ENCODE measurements around the gene TMPRSS9. TPM values are rescaled to one million over a fixed set of nuclear protein-coding genes. Genes with fewer than 3 reads are reported as not detected.

The TMPRSS9 gene
- total RNA-seq, 3 donors from 2014 or later (not counting 1 experiment from before 2014, with no cell fraction given) = not detected

DNA sequence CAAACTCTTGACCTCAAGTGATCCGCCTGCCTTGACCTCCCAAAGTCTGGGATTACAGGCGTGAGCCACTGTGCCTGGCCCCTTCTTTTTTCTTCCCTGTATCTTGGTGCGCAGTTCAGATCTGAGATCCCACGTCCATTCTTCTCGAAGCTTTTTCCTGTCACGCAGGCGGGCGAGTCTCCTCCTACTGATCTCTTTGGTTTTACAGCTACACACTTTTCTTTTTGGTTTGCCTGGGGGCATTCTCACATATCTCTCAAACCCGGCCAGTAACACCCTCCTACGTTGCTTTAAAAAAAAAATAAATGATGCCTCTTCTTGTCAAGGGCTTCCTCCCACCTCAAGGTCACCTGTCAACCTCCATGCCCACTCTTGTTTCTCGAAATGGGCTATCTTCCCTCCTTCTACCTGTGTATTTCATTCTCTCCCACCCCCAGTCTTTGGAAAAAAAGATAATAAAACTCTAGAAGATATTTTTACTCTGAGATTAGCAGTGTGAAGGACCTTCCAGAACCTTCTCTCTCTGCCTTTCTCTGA lies 12.1 kb downstream of the TMPRSS9 start:
- DNase-seq = no peak
- peaks cover 5 to 11% of the 10 kb centered on the region in 2 donors for H3K27me3 Mint-ChIP-seq (ENCODE audit: low read depth in 2 of 2)

DNA sequence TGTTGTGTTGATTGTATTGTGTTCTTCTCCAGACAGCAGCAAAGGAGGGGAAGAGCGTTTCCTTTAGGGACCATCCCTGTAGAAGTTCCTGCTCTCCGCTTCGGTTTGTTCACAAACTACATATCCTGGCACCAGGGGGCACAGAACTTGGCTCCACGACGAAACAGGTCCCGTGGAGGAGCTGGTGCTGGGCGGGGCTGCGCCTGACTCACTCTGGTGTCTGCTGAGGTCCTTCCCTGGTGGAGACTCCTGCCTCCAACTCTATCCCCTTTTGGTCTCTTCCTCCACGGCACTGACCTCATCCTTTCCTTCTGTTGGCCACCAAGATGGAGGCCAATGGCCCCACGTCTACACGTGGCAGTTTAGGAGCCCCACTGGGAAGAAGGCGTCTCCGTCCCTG lies 14.7 kb downstream of the TMPRSS9 start:
- Mint-ChIP-seq H3K36me3 (no peaks in the 10 kb centered on the region), H3K9me3 (peaks cover 2% of the 10 kb centered on the region in 2 donors), H3K27ac (no peak overlapping the region), H3K4me3 (no peak overlapping the region), H3K27me3 (ENCODE audit: low read depth in 2 of 2) (peaks cover 5 to 12% of the 10 kb centered on the region in 2 donors), H3K4me1 (no peaks in the 10 kb centered on the region)
- H3K4me3 ChIP-seq (ENCODE audit: low read length) = no peak overlapping the region
- H3K27me3 ChIP-seq (ENCODE audit: control insufficient read depth, insufficient read depth, low read length) = no peaks in the 10 kb centered on the region
- WGBS (ENCODE audit: insufficient coverage) = 92% methylated on average over 13 of the region's 13 CpGs
- H3K9me3 ChIP-seq (ENCODE audit: control insufficient read depth, insufficient read depth, low read length) = peaks cover 2% of the 10 kb centered on the region
- DNase-seq = no peak
- H3K27ac ChIP-seq (ENCODE audit: low read length) = no peak overlapping the region
- TF ChIP-seq, protein P1, sequence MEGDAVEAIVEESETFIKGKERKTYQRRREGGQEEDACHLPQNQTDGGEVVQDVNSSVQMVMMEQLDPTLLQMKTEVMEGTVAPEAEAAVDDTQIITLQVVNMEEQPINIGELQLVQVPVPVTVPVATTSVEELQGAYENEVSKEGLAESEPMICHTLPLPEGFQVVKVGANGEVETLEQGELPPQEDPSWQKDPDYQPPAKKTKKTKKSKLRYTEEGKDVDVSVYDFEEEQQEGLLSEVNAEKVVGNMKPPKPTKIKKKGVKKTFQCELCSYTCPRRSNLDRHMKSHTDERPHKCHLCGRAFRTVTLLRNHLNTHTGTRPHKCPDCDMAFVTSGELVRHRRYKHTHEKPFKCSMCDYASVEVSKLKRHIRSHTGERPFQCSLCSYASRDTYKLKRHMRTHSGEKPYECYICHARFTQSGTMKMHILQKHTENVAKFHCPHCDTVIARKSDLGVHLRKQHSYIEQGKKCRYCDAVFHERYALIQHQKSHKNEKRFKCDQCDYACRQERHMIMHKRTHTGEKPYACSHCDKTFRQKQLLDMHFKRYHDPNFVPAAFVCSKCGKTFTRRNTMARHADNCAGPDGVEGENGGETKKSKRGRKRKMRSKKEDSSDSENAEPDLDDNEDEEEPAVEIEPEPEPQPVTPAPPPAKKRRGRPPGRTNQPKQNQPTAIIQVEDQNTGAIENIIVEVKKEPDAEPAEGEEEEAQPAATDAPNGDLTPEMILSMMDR (IDR thresholded peaks at IDR 0.05) = no peak
- ATAC-seq = no peak
- H3K4me1 ChIP-seq (ENCODE audit: control insufficient read depth, insufficient read depth, low read length) = no peaks in the 10 kb centered on the region
- H3K36me3 ChIP-seq (ENCODE audit: control insufficient read depth, insufficient read depth, low read length) = no peaks in the 10 kb centered on the region
- intact Hi-C loops (cut with micrococcal nuclease) = no loop called here

More for the DNA sequence above, 12.1 kb downstream of the TMPRSS9 start:
- Mint-ChIP-seq H3K4me3 (no peak overlapping the region), H3K9me3 (no peaks in the 10 kb centered on the region), H3K4me1 (no peaks in the 10 kb centered on the region), H3K27ac (no peak overlapping the region), H3K36me3 (no peaks in the 10 kb centered on the region)
- TF ChIP-seq, protein P1 (IDR thresholded peaks at IDR 0.05) = no peak
- Histone ChIP-seq H3K4me3 (ENCODE audit: low read length) (no peak overlapping the region), H3K9me3 (ENCODE audit: control insufficient read depth, insufficient read depth, low read length) (peaks cover 6% of the 10 kb centered on the region), H3K27me3 (ENCODE audit: control insufficient read depth, insufficient read depth, low read length) (no peaks in the 10 kb centered on the region), H3K36me3 (ENCODE audit: control insufficient read depth, insufficient read depth, low read length) (no peaks in the 10 kb centered on the region), H3K4me1 (ENCODE audit: control insufficient read depth, insufficient read depth, low read length) (no peaks in the 10 kb centered on the region), H3K27ac (ENCODE audit: low read length) (no peak overlapping the region)
- 83% methylated on average over 11 of the region's 11 CpGs for WGBS (ENCODE audit: insufficient coverage)
- intact Hi-C loops (cut with micrococcal nuclease) = no loop called here
- no peak for ATAC-seq

DNA sequence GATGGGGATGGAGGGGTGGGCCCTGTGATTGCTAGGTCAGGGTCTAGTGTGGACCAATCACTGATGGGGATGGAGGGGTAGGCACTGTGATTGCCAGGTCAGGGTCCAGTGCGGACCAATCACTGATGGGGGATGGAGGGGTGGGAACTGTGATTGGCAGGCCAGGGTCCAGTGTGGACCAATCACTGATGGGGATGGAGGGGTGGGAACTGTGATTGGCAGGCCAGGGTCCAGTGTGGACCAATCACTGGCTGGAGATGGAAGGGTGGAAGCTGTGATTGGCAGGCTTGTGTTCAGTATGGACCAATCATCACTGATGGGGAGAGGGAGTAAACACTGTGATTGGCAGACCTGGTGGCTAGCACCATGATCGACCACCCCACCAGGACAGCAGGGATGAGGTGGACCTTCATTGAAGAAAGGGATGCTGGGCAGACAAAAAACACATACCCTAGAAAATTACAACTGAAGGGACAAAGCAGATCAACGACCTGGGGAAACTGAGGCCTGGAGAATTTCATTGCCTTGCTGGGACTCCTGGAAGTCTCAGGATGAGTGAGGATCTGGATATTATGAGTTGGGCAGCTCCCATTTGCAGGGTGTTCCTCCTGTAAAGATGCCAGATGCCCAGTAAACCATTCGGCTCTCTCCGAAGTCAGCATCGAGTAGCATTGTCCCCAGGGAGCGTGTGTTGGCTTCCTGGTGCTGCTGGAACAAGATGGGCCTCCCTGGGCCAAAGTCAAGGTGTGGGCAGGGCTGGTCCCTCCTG lies 15.5 kb downstream of the TMPRSS9 start:
- no peak for ATAC-seq
- no peaks in the 10 kb centered on the region for H3K4me1 ChIP-seq (ENCODE audit: control insufficient read depth, insufficient read depth, low read length)
- H3K4me3 Mint-ChIP-seq = no peak overlapping the region
- peaks cover 5 to 12% of the 10 kb centered on the region in 2 donors for H3K27me3 Mint-ChIP-seq (ENCODE audit: low read depth in 2 of 2)
- no peak overlapping the region for H3K4me3 ChIP-seq (ENCODE audit: low read length)
- intact Hi-C loops (cut with micrococcal nuclease) = no loop called here
- H3K27ac Mint-ChIP-seq = no peak overlapping the region
- no peak for DNase-seq
- no peaks in the 10 kb centered on the region for H3K4me1 Mint-ChIP-seq
- 97% methylated on average over 6 of the region's 7 CpGs for WGBS (ENCODE audit: insufficient coverage)
- TF ChIP-seq, protein P1 (IDR thresholded peaks at IDR 0.05) = no peak
- no peak overlapping the region for H3K27ac ChIP-seq (ENCODE audit: low read length)
- no peaks in the 10 kb centered on the region for H3K9me3 ChIP-seq (ENCODE audit: control insufficient read depth, insufficient read depth, low read length)
- H3K9me3 Mint-ChIP-seq = peaks cover 2% of the 10 kb centered on the region in 2 donors
- H3K36me3 Mint-ChIP-seq = no peaks in the 10 kb centered on the region
- no peaks in the 10 kb centered on the region for H3K27me3 ChIP-seq (ENCODE audit: control insufficient read depth, insufficient read depth, low read length)
- H3K36me3 ChIP-seq (ENCODE audit: control insufficient read depth, insufficient read depth, low read length) = no peaks in the 10 kb centered on the region

All from natural killer cell (primary cell).